Endothelial cell of umbilical vein (primary cell): Measurements from ENCODE around the gene YAE1. TPM values are rescaled to one million over a fixed set of nuclear protein-coding genes. Genes with fewer than 3 reads are reported as not detected.

Experiments used
- BruUV-seq: library from RNA; stranded (reverse); fragments of 400-500 nt; replicated peaks from 2 replicates; lab custom pipeline; 2021; lab: Mats Ljungman, UMichigan
- CTCF ChIA-PET: fragments of 300-600, 350-600 bp; sonication (Branson Sonifier 250); formaldehyde crosslinking; loops from one replicate; lab custom pipeline; 2021; ENCODE audit warnings: antibody characterized with exemption, inconsistent platforms; lab: Charles Lee
- POLR2A ChIA-PET: fragments of 300-600, 350-600 bp; sonication (Branson Sonifier 250); formaldehyde crosslinking; loops from one replicate; lab custom pipeline; 2021; ENCODE audit warnings: antibody characterized with exemption, inconsistent platforms; lab: Charles Lee
- DNase-seq: peaks from one replicate; pipeline ENCODE4 v3.0.0-alpha.2; 2011; ENCODE audit warnings: low read depth, low spot score
- FAIRE-seq: peaks from 2 replicates; lab custom pipeline; 2011; peaks lifted over from hg19 to GRCh38; lab: Jason Lieb, UNC
- H2AFZ ChIP-seq: 2 replicates; pipeline ENCODE4 v1.6.0; 2012; ENCODE audit warnings: low read depth, low read length, control low read depth, inconsistent platforms
- H3K27ac ChIP-seq: 2 replicates; pipeline ENCODE4 v1.5.1; 2011; ENCODE audit warnings: low read depth, mild to moderate bottlenecking, control low read depth, low read length, moderate library complexity; ENCODE audit not compliant: insufficient read depth
- H3K27me3 ChIP-seq, 2 experiments: 2 replicates each; pipeline versions ENCODE4 v1.6.0 to v1.6.1; 2011; ENCODE audit warnings: low read length in 2 of 2, mixed read lengths in 1 of 2; ENCODE audit not compliant: control insufficient read depth in 2 of 2, insufficient read depth in 2 of 2
- H3K36me3 ChIP-seq, 2 experiments: 2 replicates in 1 of 2; 3 replicates in 1 of 2; pipeline ENCODE4 v1.5.1; 2011; ENCODE audit warnings: low read length in 2 of 2, mild to moderate bottlenecking in 1 of 2, moderate library complexity in 1 of 2; ENCODE audit not compliant: control insufficient read depth in 2 of 2, insufficient read depth in 2 of 2; ENCODE audit errors: extremely low read depth in 1 of 2
- H3K4me1 ChIP-seq: 3 replicates; pipeline ENCODE4 v1.5.1; 2011; ENCODE audit warnings: mild to moderate bottlenecking, low read length; ENCODE audit not compliant: control insufficient read depth, insufficient read depth; ENCODE audit errors: extremely low read depth
- H3K4me2 ChIP-seq: 2 replicates; pipeline ENCODE4 v1.6.1; 2011; ENCODE audit warnings: low read length, control low read depth, mixed read lengths; ENCODE audit not compliant: insufficient read depth
- H3K4me3 ChIP-seq, 3 experiments: fragments of 200-600 bp in 1 of 3; sonication (generic), shearing (Covaris generic) in 1 of 3; replicated peaks in 1 of 3; 2 replicates each; pipeline ENCODE4 v1.5.1; 2011 to 2016; ENCODE audit warnings: control low read depth in 3 of 3, low read length in 3 of 3, mild to moderate bottlenecking in 2 of 3, inconsistent platforms in 1 of 3, low read depth in 1 of 3, moderate library complexity in 1 of 3; ENCODE audit not compliant: insufficient read depth in 1 of 3
- H3K79me2 ChIP-seq: 2 replicates; pipeline ENCODE4 v1.6.0; 2012; ENCODE audit warnings: low read length, inconsistent platforms; ENCODE audit not compliant: control insufficient read depth, insufficient read depth
- H3K9ac ChIP-seq: replicated peaks from 2 replicates; pipeline ENCODE3; 2011; ENCODE audit warnings: low read length, control low read depth; ENCODE audit not compliant: insufficient read depth; ENCODE audit errors: extremely low read depth
- H3K9me1 ChIP-seq: replicated peaks from 3 replicates; pipeline ENCODE4 v1.6.0; 2011; ENCODE audit warnings: mild to moderate bottlenecking, low read length; ENCODE audit not compliant: control insufficient read depth, insufficient read depth; ENCODE audit errors: extremely low read depth
- H3K9me3 ChIP-seq: replicated peaks from 2 replicates; pipeline ENCODE4 v1.5.1; 2012; ENCODE audit warnings: low read length, inconsistent platforms; ENCODE audit not compliant: control insufficient read depth, insufficient read depth
- H4K20me1 ChIP-seq: replicated peaks from 2 replicates; pipeline ENCODE3; 2011; ENCODE audit warnings: mild to moderate bottlenecking, low read length; ENCODE audit not compliant: control insufficient read depth, insufficient read depth; ENCODE audit errors: extremely low read depth
- CTCF ChIP-seq, 2 donors: IDR thresholded peaks; 1 replicate in 1 of 2; 2 replicates in 1 of 2; pipeline ENCODE4 v1.5.1; 2011; ENCODE audit warnings: low read length in 2 of 2, mild to moderate bottlenecking in 2 of 2, moderate library complexity in 2 of 2, control low read depth in 1 of 2, inconsistent platforms in 1 of 2, low read depth in 1 of 2; ENCODE audit not compliant: insufficient read depth in 1 of 2; ENCODE audit errors: extremely low read depth in 1 of 2
- FOS ChIP-seq: IDR thresholded peaks from 2 replicates; pipeline ENCODE4 v1.6.1; 2011; ENCODE audit warnings: mild to moderate bottlenecking, low read length, moderate library complexity, borderline replicate concordance; ENCODE audit not compliant: insufficient read depth
- GATA2 ChIP-seq: IDR thresholded peaks from 2 replicates; pipeline ENCODE4 v1.7.0; 2011; ENCODE audit warnings: low read depth, mild to moderate bottlenecking, moderate library complexity, mixed read lengths, low read length; ENCODE audit not compliant: insufficient read length, insufficient read depth
- JUN ChIP-seq: IDR thresholded peaks from 2 replicates; pipeline ENCODE4 v1.6.1; 2011; ENCODE audit warnings: borderline replicate concordance, low read depth; ENCODE audit not compliant: insufficient read length, insufficient read depth
- MYC ChIP-seq: IDR thresholded peaks from one replicate; pipeline ENCODE4 v1.6.1; 2011; ENCODE audit warnings: mild to moderate bottlenecking, low read depth, low read length
- POLR2A ChIP-seq: IDR thresholded peaks from 2 replicates; pipeline ENCODE4 v1.6.1; 2012; ENCODE audit warnings: low read depth, mild to moderate bottlenecking, control low read depth, low read length
- POLR2AphosphoS5 ChIP-seq: IDR thresholded peaks from 2 replicates; pipeline ENCODE4 v1.6.1; 2012; ENCODE audit warnings: low read depth, mild to moderate bottlenecking, control low read depth, low read length, moderate library complexity; ENCODE audit not compliant: insufficient read depth
- dilution Hi-C: fragments of 300-500 bp; cut with MboI; formaldehyde crosslinking; loops from one replicate; pipeline ENCODE4 v1.15.0; 2019; ENCODE audit warnings: low sequenced_read_pairs; ENCODE audit not compliant: extremely low pct_ligation_motif_present
- intact Hi-C: fragments of 100-400 bp; cut with micrococcal nuclease; formaldehyde crosslinking; loops from one replicate; pipeline ENCODE4 v1.10.0; 2022
- polyA plus RNA-seq, 4 experiments: library from polyadenylated mRNA; depleted of rRNA in 3 of 4; stranded (reverse) in 3 of 4; unstranded in 1 of 4; fragments of >200 nt; gene quantifications; 2 replicates each; pipeline versions ENCODE4 v1.2.1 to v1.2.3, GENCODE V29; 2011 to 2012; ENCODE audit warnings: missing spikeins in 1 of 4
- total RNA-seq: library from RNA; stranded (reverse); gene quantifications from 2 replicates; pipeline ENCODE4 v1.2.3, GENCODE V29; 2021
- TF ChIP-seq, protein P1 (sequence below): IDR thresholded peaks from 2 replicates; pipeline ENCODE4 v1.6.1; 2011; ENCODE audit not compliant: insufficient read depth, insufficient read length

YAE1 gene
- total and polyA plus RNA-seq, 2 donors (not counting 3 experiments of a cell fraction or from before 2014, with no cell fraction given) = 13.3 to 20.7 TPM

- Histone ChIP-seq H3K79me2 (no peaks in the 10 kb centered on the region), H3K4me1 (peaks cover 48% of the 10 kb centered on the region), H4K20me1 (no peaks in the 10 kb centered on the region), H3K4me3 (no peak overlapping the region), H3K9ac (no peak overlapping the region), H3K36me3 (no peaks in the 10 kb centered on the region), H3K9me3 (no peaks in the 10 kb centered on the region), H3K9me1 (no peaks in the 10 kb centered on the region), H3K27ac (peak overlapping the region; percentile 21), H3K4me2 (peak overlapping the region; percentile 0), H3K27me3 (no peaks in the 10 kb centered on the region), H2AFZ (no peak overlapping the region)
- intact Hi-C loops = no loop called here
- ChIA-PET CTCF (interaction anchor here (0.7 to 10.5 kb wide), 4 partner anchors 11 to 35 kb away, joined by 3 to 134 read pairs (median 5); no protein-coding TSS in a partner anchor), POLR2A (no interaction called here)
- DNase-seq (peak; percentile 60), FAIRE-seq (no peak)
- TF ChIP-seq GATA2 (peak; percentile 22), POLR2AphosphoS5 (no peak), FOS (no peak), MYC (no peak), JUN (no peak), POLR2A (no peak)
- dilution Hi-C loops = no loop called here
- BruUV-seq = no TSS peak
Observed at GRCh38 chr7:39615350-39615975, 49.3 kb downstream of the YAE1 start.

- intact Hi-C loops = no loop called here
- Histone ChIP-seq H3K36me3 (no peaks in the 10 kb centered on the region), H3K4me1 (peaks cover 41% of the 10 kb centered on the region), H4K20me1 (no peaks in the 10 kb centered on the region), H3K9me1 (no peaks in the 10 kb centered on the region), H2AFZ (no peak overlapping the region), H3K9me3 (no peaks in the 10 kb centered on the region), H3K27ac (peak overlapping the region; percentile 21), H3K9ac (no peak overlapping the region), H3K4me3 (no peak overlapping the region), H3K27me3 (no peaks in the 10 kb centered on the region), H3K79me2 (no peaks in the 10 kb centered on the region), H3K4me2 (peak overlapping the region; percentile 7)
- no TSS peak for BruUV-seq
- TF ChIP-seq CTCF (IDR thresholded peaks at IDR 0.05; ENCODE audit: extremely low read depth in 1 of 2, insufficient read depth in 1 of 2, low read depth in 1 of 2, low read length in 2 of 2) (no peak), FOS (peak; percentile 25), MYC (no peak), GATA2 (no peak), JUN (peak; percentile 28), POLR2AphosphoS5 (no peak), POLR2A (no peak)
- TF ChIP-seq, protein P1, sequence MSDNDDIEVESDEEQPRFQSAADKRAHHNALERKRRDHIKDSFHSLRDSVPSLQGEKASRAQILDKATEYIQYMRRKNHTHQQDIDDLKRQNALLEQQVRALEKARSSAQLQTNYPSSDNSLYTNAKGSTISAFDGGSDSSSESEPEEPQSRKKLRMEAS = no peak
- POLR2A ChIA-PET = no interaction called here
- DNase-seq (no peak), FAIRE-seq (no peak)
- CTCF ChIA-PET = interaction anchor here (0.7 to 10.5 kb wide), 4 partner anchors 10 to 35 kb away, joined by 3 to 134 read pairs (median 5); no protein-coding TSS in a partner anchor
- dilution Hi-C loops = no loop called here
Observed at GRCh38 chr7:39616138-39616537, 49.9 kb downstream of the YAE1 start.
